Measurements from ENCODE around the gene IL36B.

DNA sequence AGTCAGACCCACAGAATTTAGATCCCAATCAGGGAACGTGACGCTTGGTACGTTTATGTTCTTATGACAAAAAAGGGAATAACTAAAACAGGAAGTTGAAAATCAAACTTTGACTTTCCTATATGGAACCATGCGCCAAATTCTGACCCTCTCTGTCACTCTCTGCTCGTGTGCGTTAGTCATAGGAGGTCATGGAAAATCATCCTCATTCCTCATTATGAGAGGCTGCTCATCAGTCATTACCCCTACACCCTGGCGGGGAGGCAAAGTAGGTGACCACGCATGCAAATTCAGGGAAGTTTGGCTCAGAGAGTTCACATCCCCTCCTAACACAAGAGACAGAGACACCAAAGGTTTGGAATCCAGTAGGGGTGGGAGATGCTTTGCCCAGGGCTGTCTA, 30.6 kb upstream of the IL36B start:
- TF ChIP-seq POLR2A (IDR thresholded peaks at IDR 0.05) = no peak
- no peak for TF ChIP-seq CTCF (IDR thresholded peaks at IDR 0.05)
